B cell (primary cell): Measurements from ENCODE around the gene PHKG2. TPM values are rescaled to one million over a fixed set of nuclear protein-coding genes. Genes with fewer than 3 reads are reported as not detected.

Experiments used
- ATAC-seq: fragments of 200-7000 bp; cut with Tn5 transposase; one replicate; pipeline ENCODE4 v1.10.0; 2021; ENCODE audit warnings: low read depth, mild to moderate bottlenecking, moderate number of reproducible peaks, moderate library complexity
- CTCF ChIA-PET: fragments of 350-600 bp; sonication (Branson Sonifier 250); formaldehyde crosslinking; loops from one replicate; lab custom pipeline; 2021; ENCODE audit warnings: antibody characterized with exemption, inconsistent platforms; lab: Charles Lee
- POLR2A ChIA-PET: fragments of 350-600 bp; sonication (Branson Sonifier 250); formaldehyde crosslinking; loops from one replicate; lab custom pipeline; 2021; ENCODE audit warnings: antibody characterized with exemption; lab: Charles Lee
- DNase-seq: peaks from one replicate; pipeline ENCODE4 v3.0.0; 2013
- H2AFZ ChIP-seq: 2 replicates; pipeline ENCODE4 v1.6.1; 2012; ENCODE audit warnings: mild to moderate bottlenecking, low read depth, low read length; ENCODE audit not compliant: insufficient read depth, poor library complexity, severe bottlenecking
- H3K27ac ChIP-seq, 2 donors: 1 replicate in 1 of 2; 2 replicates in 1 of 2; pipeline ENCODE4 v1.5.1; 2012 to 2013; ENCODE audit warnings: low read length in 2 of 2, mild to moderate bottlenecking in 2 of 2, moderate library complexity in 1 of 2
- H3K27me3 ChIP-seq, 4 experiments: fragments of 200-600 bp in 1 of 4; sonication (generic) in 1 of 4; replicated peaks in 1 of 4; 1 replicate in 2 of 4; 2 replicates in 2 of 4; pipeline versions ENCODE4 v1.6.1 to v1.7.0; 2013 to 2016; ENCODE audit warnings: low read length in 3 of 4, mild to moderate bottlenecking in 2 of 4, mixed read lengths in 1 of 4, moderate library complexity in 1 of 4; ENCODE audit not compliant: insufficient read depth in 4 of 4, control insufficient read depth in 3 of 4; ENCODE audit errors: control extremely low read depth in 1 of 4
- H3K36me3 ChIP-seq, 2 experiments: replicated peaks in 1 of 2; 1 replicate in 1 of 2; 2 replicates in 1 of 2; pipeline versions ENCODE4 v1.6.1 to v1.7.1; 2013; ENCODE audit warnings: low read length in 1 of 2; ENCODE audit not compliant: insufficient read depth in 2 of 2, control insufficient read depth in 1 of 2; ENCODE audit errors: control extremely low read depth in 1 of 2, extremely low read depth in 1 of 2
- H3K4me1 ChIP-seq, 2 donors: fragments of 200-600 bp in 1 of 2; sonication (generic) in 1 of 2; 1 replicate in 1 of 2; 2 replicates in 1 of 2; pipeline versions ENCODE4 v1.5.1 to v1.6.1; 2013 to 2017; ENCODE audit warnings: low read length in 2 of 2; ENCODE audit not compliant: control insufficient read depth in 2 of 2, insufficient read depth in 2 of 2
- H3K4me2 ChIP-seq: replicated peaks from 2 replicates; pipeline ENCODE3; 2012; ENCODE audit warnings: mild to moderate bottlenecking, low read depth, low read length; ENCODE audit not compliant: poor library complexity, severe bottlenecking
- H3K4me3 ChIP-seq, 5 experiments: fragments of 200-600 bp in 1 of 5; sonication (generic) in 1 of 5; 1 replicate in 3 of 5; 2 replicates in 2 of 5; pipeline versions ENCODE4 v1.5.1 to v1.7.0; 2011 to 2016; ENCODE audit warnings: low read length in 4 of 5, mild to moderate bottlenecking in 4 of 5, low read depth in 2 of 5, control low read depth in 1 of 5, moderate library complexity in 1 of 5; ENCODE audit not compliant: insufficient read depth in 1 of 5; ENCODE audit errors: control extremely low read depth in 1 of 5, extremely low read depth in 1 of 5
- H3K79me2 ChIP-seq: fragments of 200-600 bp; sonication (generic); one replicate; pipeline ENCODE4 v1.6.0; 2016; ENCODE audit warnings: low read length; ENCODE audit not compliant: control insufficient read depth, insufficient read depth
- H3K9ac ChIP-seq: fragments of 200-600 bp; sonication (generic); 2 replicates; pipeline ENCODE4 v1.6.1; 2017; ENCODE audit warnings: mild to moderate bottlenecking, low read length, moderate library complexity
- H3K9me3 ChIP-seq, 3 donors: one replicate each; pipeline versions ENCODE4 v1.6.1 to v1.7.1; 2013; ENCODE audit warnings: low read length in 2 of 3; ENCODE audit not compliant: control insufficient read depth in 2 of 3, insufficient read depth in 1 of 3; ENCODE audit errors: control extremely low read depth in 1 of 3
- H4K20me1 ChIP-seq: 2 replicates; pipeline ENCODE4 v1.6.0; 2012; ENCODE audit warnings: mild to moderate bottlenecking, low read length; ENCODE audit not compliant: insufficient read depth, control insufficient read depth, poor library complexity, severe bottlenecking
- H3K27ac Mint-ChIP-seq: one replicate; pipeline ENCODE4 v1.8.0; 2021; ENCODE audit warnings: mixed read lengths
- H3K27me3 Mint-ChIP-seq: one replicate; pipeline ENCODE4 v1.8.0; 2021; ENCODE audit warnings: mixed read lengths
- H3K4me1 Mint-ChIP-seq: one replicate; pipeline ENCODE4 v1.8.0; 2021; ENCODE audit warnings: mixed read lengths
- H3K4me3 Mint-ChIP-seq: one replicate; pipeline ENCODE4 v1.8.0; 2021; ENCODE audit warnings: mixed read lengths
- H3K9me3 Mint-ChIP-seq: one replicate; pipeline ENCODE4 v1.8.0; 2022; ENCODE audit warnings: mixed read lengths; ENCODE audit not compliant: insufficient read depth
- CTCF ChIP-seq: fragments of 200-600 bp; IDR thresholded peaks from one replicate; pipeline ENCODE4 v1.8.0; 2022; ENCODE audit warnings: antibody characterized with exemption, mild to moderate bottlenecking
- EZH2 ChIP-seq: IDR thresholded peaks from 2 replicates; pipeline ENCODE4 v1.6.1; 2012; ENCODE audit warnings: borderline replicate concordance, low read depth, mild to moderate bottlenecking, moderate library complexity, low read length; ENCODE audit not compliant: insufficient read depth, poor library complexity, severe bottlenecking
- WGBS: methylation state at CpG from one replicate; pipeline ENCODE4 v1.1.5; 2013; ENCODE audit warnings: missing lambda C conversion rate; ENCODE audit not compliant: insufficient coverage; 5-methylcytosine and 5-hydroxymethylcytosine counted together
- intact Hi-C: fragments of 100-400 bp; cut with micrococcal nuclease; formaldehyde crosslinking; loops from one replicate; pipeline ENCODE4 v1.10.0; 2022
- polyA plus RNA-seq: library from polyadenylated mRNA; depleted of rRNA; stranded (reverse); fragments of >200 nt; gene quantifications from 2 replicates; pipeline ENCODE4 v1.2.3, GENCODE V29; 2012
- total RNA-seq, 2 donors: library from RNA; stranded (reverse); fragments of 120-200 nt in 1 of 2; gene quantifications; 1 replicate in 1 of 2; 2 replicates in 1 of 2; pipeline versions ENCODE4 v1.2.3 to v1.2.4, GENCODE V29; 2013 to 2022

PHKG2 gene
- total and polyA plus RNA-seq, 2 donors (not counting 1 experiment from before 2014, with no cell fraction given): 55.7 to 80.8 TPM

GRCh38 chr16:30771726-30772125 is 23.5 kb downstream of the PHKG2 start:
- Histone ChIP-seq H3K27me3 (peaks cover 0 to 7% (median 1%) of the 10 kb centered on the region in 4 experiments), H2AFZ (no peak overlapping the region), H3K9ac (no peak overlapping the region), H3K36me3 (peaks cover 0 to 60% of the 10 kb centered on the region in 2 experiments), H4K20me1 (peaks cover 59% of the 10 kb centered on the region), H3K9me3 (no peaks in the 10 kb centered on the region), H3K4me3 (no peak overlapping the region), H3K79me2 (no peaks in the 10 kb centered on the region), H3K4me2 (no peak overlapping the region), H3K27ac (no peak overlapping the region), H3K4me1 (peaks cover 10 to 35% of the 10 kb centered on the region in 2 donors)
- H3K27me3 Mint-ChIP-seq: peaks cover under 1% of the 10 kb centered on the region
- ATAC-seq (no peak), DNase-seq (peak; percentile 5)
- 98% methylated on average over 12 of the region's 14 CpGs for WGBS
- CTCF ChIA-PET: interaction anchor here (1.8 kb wide), 1 partner anchor 130 kb away, joined by 4 read pairs; no protein-coding TSS in a partner anchor
- H3K4me3 Mint-ChIP-seq: no peak overlapping the region
- H3K4me1 Mint-ChIP-seq: peaks cover 41% of the 10 kb centered on the region
- intact Hi-C loops: no loop called here
- H3K27ac Mint-ChIP-seq: no peak overlapping the region
- POLR2A ChIA-PET: no interaction called here
- TF ChIP-seq EZH2: no peak
- no peak for TF ChIP-seq CTCF
- H3K9me3 Mint-ChIP-seq: no peaks in the 10 kb centered on the region

- peaks cover 10 to 21% of the 10 kb centered on the region in 2 donors for H3K4me1 ChIP-seq
- no peaks in the 10 kb centered on the region for H3K9me3 ChIP-seq
- Mint-ChIP-seq H3K27me3 (peaks cover 13% of the 10 kb centered on the region), H3K4me3 (no peak overlapping the region), H3K4me1 (peaks cover 34% of the 10 kb centered on the region), H3K27ac (no peak overlapping the region), H3K9me3 (no peaks in the 10 kb centered on the region)
- no peak for DNase-seq
- H3K27ac ChIP-seq: no peak overlapping the region
- 88% methylated on average over 13 of the region's 14 CpGs for WGBS
- H3K4me3 ChIP-seq: no peak overlapping the region
- ChIA-PET POLR2A (no interaction called here), CTCF (no interaction called here)
- H3K36me3 ChIP-seq: peaks cover 0 to 41% of the 10 kb centered on the region in 2 experiments
- no peaks in the 10 kb centered on the region for H3K79me2 ChIP-seq
- intact Hi-C loops: no loop called here
- no peak for TF ChIP-seq CTCF
- no peak for TF ChIP-seq EZH2
- no peak overlapping the region for H3K4me2 ChIP-seq
- H3K9ac ChIP-seq: no peak overlapping the region
- peaks cover 0 to 19% (median 4%) of the 10 kb centered on the region in 4 experiments for H3K27me3 ChIP-seq
- ATAC-seq: no peak
- H2AFZ ChIP-seq: no peak overlapping the region
- peaks cover 39% of the 10 kb centered on the region for H4K20me1 ChIP-seq
Observed at GRCh38 chr16:30773826-30774225, 25.6 kb downstream of the PHKG2 start.
